HG02571 (cell line): Measurements from ENCODE around the gene HOXD8.

Experiments used
- ATAC-seq: cut with Tn5 transposase; IDR thresholded peaks from one replicate; pipeline ENCODE4 v1.9.1; 2021; ENCODE audit warnings: mild to moderate bottlenecking, moderate library complexity; ENCODE audit not compliant: unreplicated experiment

Gene HOXD8

DNA sequence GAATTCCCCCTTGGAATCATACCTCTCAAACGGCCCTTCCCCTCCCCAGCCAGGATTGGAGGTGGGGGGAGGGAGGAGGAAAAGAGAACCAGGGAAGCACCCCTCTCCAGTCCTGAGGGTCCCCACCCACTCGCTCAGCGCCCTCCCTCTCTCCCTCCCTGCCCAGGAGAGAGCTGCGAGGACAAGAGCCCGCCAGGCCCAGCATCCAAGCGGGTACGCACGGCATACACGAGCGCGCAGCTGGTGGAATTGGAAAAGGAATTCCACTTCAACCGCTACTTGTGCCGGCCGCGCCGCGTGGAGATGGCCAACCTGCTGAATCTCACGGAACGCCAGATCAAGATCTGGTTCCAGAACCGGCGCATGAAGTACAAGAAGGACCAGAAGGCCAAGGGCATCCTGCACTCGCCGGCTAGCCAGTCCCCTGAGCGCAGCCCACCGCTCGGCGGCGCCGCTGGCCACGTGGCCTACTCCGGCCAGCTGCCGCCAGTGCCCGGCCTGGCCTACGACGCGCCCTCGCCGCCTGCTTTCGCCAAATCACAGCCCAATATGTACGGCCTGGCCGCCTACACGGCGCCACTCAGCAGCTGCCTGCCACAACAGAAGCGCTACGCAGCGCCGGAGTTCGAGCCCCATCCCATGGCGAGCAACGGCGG is 42.0 kb downstream of the HOXD8 start:
- ATAC-seq, result no peak

GRCh38 chr2:176172007-176172894 is 42.7 kb downstream of the HOXD8 start:
- no peak for ATAC-seq

DNA sequence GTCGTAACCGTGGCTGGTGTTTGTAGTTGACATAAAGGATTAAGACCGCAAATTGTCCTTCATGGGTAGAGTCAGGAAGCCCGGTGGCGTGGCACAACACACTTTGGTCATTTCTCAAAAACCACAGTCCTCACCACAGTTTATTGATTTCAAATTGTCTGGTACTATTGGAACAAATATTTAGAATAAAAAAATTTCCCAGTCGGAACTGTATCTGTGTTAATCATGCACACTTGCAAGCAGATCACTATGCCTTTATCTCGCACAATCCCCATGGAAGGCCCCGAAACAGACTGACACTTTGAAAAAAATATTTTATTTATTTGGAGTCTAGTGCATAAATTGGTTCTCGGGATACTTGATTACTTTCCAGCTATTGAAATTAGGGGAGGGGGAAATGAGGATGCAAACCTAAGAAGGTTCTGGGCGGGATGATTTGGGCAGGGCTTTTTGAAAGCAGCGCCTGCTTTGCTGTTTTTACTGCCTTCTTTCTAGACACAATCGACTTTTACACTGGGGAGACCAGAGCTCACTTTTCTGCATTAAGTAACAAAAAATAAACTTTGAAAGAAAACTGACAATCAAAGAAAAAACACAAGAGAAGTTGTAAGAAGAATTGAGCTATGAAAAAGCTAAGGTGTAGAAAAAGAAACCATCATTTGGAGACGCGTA is 43.5 kb downstream of the HOXD8 start:
- no peak for ATAC-seq

GRCh38 chr2:176173567-176174381 is 44.3 kb downstream of the HOXD8 start:
- no peak for ATAC-seq

DNA sequence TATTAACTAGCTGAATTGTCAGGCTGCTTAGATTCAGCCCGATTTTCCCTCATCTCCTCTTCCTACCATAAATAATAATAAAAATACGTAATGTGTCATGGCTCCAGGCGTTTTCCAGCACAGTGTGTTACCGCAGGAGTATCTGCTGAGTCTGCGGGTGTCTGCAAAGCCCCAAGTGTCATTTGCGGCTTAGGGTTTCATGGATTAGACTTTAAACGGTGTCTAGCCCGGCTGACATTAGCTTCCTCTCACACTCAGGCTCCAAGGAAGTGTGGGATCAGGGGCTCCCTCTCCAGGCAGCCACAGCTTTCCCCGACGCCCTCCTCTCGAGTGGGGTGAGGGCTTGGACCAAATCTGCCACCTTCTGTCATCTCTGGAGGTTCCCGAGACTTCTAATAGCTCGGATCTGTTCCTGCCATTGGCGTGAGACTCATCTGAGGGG is 44.9 kb downstream of the HOXD8 start:
- no peak for ATAC-seq

DNA sequence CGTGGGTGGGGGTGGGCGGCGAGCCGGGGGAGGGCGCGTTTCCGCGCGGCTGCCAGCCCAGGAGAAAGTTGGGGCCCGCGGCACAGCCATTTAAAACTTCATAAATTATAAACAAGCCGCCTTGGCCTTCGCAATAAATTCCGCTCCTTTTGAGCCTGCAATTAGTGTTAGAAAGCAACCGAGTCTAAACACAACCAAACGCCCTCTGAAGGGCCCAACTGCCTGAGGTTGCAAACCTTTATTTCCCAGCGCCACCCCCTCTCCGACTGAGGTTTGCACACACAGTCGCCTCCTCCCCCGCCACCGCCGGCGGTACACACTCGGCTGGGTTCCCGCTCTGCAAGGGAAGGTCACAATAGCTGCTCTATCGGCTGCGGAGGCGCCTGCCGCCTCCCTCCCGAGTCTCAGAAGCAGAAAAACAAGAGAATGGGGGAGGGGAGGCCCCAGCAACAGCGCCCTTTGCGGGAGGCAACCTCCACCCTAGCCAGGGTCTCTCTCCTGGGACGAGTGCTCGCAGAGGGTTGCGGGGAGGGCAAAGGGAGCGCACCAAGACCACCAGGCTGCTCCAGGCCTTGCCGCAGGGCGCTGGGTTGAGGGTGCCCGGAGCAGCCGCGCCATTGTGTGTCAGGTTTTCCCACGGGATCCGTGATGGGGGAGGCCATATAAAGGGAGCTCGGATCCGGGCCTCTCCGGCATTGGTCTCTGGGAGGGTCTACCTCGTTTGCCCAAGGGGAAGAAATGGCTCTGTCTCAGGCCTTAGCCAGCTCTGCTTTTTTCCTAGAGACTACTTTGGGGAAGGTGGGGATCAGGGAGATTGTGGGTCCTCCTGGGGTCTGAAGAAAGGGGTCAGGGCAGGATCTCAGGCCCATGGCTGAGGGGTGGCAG is 45.6 kb downstream of the HOXD8 start:
- ATAC-seq, result no peak

DNA sequence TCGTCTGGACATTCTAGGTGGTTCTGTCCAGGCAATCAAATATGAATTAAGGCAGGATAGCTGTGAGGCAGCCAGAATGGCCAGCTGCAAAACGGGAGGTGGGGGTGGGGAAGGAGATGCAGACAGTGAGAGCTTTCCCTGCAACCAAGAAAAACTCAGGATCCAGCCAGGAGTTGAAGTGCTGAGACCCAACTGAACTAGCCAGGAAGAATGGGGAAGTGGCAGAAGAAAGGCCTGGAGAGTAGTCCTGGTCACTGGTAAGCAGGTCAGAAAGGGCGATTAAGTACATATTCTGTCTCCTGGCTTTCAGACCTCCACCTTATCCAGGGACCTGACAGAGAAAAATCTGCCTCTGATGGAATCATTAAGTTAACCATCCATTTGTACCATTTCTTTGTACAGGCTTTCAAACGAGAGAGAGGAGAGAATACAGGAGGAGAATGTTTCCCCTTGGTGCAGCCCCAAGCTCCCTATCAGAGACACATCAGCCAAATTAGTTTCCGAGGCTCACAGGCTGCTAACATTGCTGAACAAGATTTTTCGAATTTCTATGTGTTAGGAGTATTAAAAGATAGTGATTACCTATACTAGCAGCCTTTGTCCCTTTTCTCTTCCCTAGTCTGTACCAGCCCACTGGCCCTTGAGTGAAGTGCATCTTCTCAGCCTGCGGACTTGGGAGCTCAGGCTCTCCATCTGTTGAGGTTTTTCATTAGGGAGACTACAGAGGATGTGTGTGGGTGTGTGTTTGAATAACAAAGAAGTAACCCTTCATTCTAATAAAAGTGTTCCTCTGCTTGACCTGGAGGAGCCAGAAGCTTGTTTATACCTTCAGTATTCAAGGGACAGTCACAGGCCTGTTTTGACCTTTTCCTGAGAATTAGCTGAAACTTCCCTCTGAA is 46.5 kb downstream of the HOXD8 start:
- no peak for ATAC-seq

- ATAC-seq, result no peak
Observed at GRCh38 chr2:176177580-176178037, 48.1 kb downstream of the HOXD8 start.

- no peak for ATAC-seq
Observed at GRCh38 chr2:176178038-176178756, 48.7 kb downstream of the HOXD8 start.

- ATAC-seq, result no peak
Observed at GRCh38 chr2:176178757-176179295, 49.3 kb downstream of the HOXD8 start.

DNA sequence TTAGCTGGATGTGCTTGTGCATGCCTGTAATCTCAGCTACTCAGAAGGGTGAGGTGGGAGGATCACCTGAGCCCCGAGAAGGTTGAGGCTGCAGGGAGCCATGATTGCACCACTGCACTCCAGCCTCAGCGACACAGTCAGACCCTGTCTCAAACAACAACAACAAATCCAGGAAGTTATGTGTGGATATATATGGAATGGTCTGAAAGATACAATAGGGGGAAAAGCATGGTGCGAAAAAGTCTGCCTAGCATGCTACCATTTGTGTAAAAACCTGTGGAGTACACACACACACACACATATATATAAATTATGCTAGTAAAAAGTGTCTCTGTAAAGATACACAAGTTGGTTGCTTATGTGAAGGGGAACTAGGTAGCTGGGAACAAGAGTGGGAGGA is 52.0 kb downstream of the HOXD8 start:
- ATAC-seq, result no peak
